ENCODE data around the gene SLC48A1.

SLC48A1 gene

GRCh38 chr12:47785036-47785886 is 12.2 kb downstream of the SLC48A1 start:
- no peak overlapping the region for H3K4me3 ChIP-seq (ENCODE audit: control insufficient read depth, low read depth, low read length)
- TF ChIP-seq, protein P1, sequence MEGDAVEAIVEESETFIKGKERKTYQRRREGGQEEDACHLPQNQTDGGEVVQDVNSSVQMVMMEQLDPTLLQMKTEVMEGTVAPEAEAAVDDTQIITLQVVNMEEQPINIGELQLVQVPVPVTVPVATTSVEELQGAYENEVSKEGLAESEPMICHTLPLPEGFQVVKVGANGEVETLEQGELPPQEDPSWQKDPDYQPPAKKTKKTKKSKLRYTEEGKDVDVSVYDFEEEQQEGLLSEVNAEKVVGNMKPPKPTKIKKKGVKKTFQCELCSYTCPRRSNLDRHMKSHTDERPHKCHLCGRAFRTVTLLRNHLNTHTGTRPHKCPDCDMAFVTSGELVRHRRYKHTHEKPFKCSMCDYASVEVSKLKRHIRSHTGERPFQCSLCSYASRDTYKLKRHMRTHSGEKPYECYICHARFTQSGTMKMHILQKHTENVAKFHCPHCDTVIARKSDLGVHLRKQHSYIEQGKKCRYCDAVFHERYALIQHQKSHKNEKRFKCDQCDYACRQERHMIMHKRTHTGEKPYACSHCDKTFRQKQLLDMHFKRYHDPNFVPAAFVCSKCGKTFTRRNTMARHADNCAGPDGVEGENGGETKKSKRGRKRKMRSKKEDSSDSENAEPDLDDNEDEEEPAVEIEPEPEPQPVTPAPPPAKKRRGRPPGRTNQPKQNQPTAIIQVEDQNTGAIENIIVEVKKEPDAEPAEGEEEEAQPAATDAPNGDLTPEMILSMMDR (conservative IDR thresholded peaks at IDR 0.05; ENCODE audit: control insufficient read depth, insufficient read depth, low read depth, low read length), result no peak
- DNase-seq (ENCODE audit: low read depth), result no peak

GRCh38 chr12:47785887-47786661 is 13.0 kb downstream of the SLC48A1 start:
- DNase-seq (ENCODE audit: low read depth), result peak; percentile 71
- H3K4me3 ChIP-seq (ENCODE audit: control insufficient read depth, low read depth, low read length), result no peak overlapping the region
- TF ChIP-seq, protein P1 (conservative IDR thresholded peaks at IDR 0.05; ENCODE audit: control insufficient read depth, insufficient read depth, low read depth, low read length), result no peak

DNA sequence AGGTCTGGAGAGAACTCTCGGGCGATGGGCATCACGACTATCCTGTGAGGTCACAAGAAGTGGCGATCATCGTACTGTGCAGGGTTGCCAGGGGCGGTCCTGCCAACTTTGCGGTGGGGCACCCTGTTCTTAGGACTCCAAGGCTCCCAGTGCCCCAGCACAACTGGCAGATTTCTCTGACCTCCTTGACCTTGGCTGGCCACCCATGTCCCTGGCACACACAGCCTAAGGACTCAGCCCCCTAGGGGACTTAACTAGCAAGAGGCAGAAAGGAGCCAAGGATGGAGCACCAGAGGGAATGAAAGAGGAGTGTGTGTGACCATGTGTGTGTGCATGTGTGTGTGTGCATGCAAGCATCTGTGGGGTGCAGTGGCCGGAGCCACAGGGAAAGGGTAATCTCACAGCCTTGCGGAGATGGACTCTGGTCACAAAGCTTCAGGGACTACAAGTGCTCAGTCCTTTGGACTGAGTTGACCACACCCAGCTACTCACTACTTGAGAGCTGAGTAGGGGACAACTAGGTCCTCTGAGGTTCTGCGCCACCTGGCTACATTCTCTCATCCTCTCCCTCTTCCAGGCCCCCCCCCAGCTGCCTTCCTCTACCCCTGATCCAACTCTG is 13.7 kb downstream of the SLC48A1 start:
- TF ChIP-seq, protein P1 (conservative IDR thresholded peaks at IDR 0.05; ENCODE audit: control insufficient read depth, insufficient read depth, low read depth, low read length), result no peak
- H3K4me3 ChIP-seq (ENCODE audit: control insufficient read depth, low read depth, low read length), result no peak overlapping the region
- DNase-seq (ENCODE audit: low read depth), result no peak

DNA sequence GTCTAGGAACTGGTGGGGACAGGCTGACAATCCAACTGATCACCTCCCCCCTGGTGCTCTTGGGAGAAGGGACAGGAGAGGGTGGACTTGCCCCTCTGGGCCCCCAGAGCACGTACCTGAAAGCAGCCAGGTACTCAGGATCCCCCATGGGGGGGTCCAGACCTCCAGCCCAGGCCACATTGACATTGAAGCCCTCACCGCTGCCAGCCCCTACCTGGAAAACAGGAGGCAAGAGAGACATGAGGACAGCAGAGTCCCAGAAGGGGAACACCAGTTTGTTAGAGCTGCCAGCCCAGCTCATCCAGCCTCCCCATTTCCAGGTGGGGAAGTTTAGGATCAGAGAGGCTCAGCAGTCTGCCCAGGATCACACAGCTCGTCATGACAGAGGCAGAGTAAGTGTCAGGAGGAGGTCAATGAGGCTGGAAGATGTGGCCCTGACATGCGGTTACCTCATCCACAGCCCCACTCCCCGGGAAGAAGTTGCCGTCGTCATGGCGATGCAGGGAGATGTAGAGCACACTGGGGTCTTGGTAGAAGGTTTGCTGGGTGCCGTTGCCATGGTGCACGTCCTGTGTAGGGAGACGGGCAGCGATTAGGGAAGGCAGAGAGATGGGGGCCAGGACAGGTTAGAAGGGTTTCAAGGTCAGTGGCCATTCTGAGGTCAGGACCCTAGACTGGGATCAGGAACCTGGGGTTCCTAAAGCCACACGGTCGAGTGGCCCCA is 14.7 kb downstream of the SLC48A1 start:
- H3K4me3 ChIP-seq (ENCODE audit: control insufficient read depth, low read depth, low read length), result no peak overlapping the region
- TF ChIP-seq, protein P1 (conservative IDR thresholded peaks at IDR 0.05; ENCODE audit: control insufficient read depth, insufficient read depth, low read depth, low read length), result no peak
- no peak for DNase-seq (ENCODE audit: low read depth)

GRCh38 chr12:47789141-47789540 is 16.1 kb downstream of the SLC48A1 start:
- DNase-seq (ENCODE audit: low read depth), result no peak
- TF ChIP-seq, protein P1 (conservative IDR thresholded peaks at IDR 0.05; ENCODE audit: control insufficient read depth, insufficient read depth, low read depth, low read length), result no peak
- no peak overlapping the region for H3K4me3 ChIP-seq (ENCODE audit: control insufficient read depth, low read depth, low read length)

Data from fibroblast of mammary gland (primary cell).